ENCODE data around the gene RNF133. TPM values are rescaled to one million over a fixed set of nuclear protein-coding genes. Genes with fewer than 3 reads are reported as not detected.
A peak's percentile ranks its signal among the peaks of the same experiment; 100 is the strongest.

Gene RNF133
- total RNA-seq, 1 experiment from 2014 or later: 4.9 TPM

DNA sequence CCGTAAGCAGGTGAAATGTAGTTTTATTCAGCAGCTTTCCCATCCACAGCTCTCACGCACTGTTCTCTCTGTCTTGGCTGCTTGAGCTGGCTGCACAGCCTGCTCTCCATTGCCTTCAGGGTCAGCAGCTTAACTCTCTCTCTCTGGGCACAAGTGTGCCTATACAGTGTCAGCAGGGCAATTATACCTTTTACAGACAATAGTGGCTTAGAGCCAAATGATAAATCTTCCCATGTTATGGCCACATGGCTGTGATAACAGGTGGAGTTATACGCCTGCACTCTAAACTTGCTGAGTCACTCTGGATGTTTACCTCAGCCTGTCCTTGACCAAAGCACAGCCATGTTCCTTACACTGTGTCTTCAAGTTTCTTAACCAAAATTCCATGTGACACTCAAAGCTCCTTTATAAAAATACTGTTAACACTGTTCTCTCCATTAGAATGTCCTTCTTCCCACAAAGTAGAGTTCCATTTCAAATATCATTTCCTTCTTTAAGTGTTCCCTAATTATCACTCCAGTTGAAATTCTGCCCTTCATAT, 6.1 kb downstream of the RNF133 start:
- H3K9me3 ChIP-seq (ENCODE audit: low read depth, low read length, poor library complexity, severe bottlenecking): no peaks in the 10 kb centered on the region
- ChIA-PET CTCF (no interaction called here), POLR2A (ENCODE audit: low non-redundant PET) (no interaction called here)
- no peak for DNase-seq (ENCODE audit: low spot score)
- no TSS peak for BruUV-seq (replicated peaks)
- TF ChIP-seq, protein P1, sequence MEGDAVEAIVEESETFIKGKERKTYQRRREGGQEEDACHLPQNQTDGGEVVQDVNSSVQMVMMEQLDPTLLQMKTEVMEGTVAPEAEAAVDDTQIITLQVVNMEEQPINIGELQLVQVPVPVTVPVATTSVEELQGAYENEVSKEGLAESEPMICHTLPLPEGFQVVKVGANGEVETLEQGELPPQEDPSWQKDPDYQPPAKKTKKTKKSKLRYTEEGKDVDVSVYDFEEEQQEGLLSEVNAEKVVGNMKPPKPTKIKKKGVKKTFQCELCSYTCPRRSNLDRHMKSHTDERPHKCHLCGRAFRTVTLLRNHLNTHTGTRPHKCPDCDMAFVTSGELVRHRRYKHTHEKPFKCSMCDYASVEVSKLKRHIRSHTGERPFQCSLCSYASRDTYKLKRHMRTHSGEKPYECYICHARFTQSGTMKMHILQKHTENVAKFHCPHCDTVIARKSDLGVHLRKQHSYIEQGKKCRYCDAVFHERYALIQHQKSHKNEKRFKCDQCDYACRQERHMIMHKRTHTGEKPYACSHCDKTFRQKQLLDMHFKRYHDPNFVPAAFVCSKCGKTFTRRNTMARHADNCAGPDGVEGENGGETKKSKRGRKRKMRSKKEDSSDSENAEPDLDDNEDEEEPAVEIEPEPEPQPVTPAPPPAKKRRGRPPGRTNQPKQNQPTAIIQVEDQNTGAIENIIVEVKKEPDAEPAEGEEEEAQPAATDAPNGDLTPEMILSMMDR (conservative IDR thresholded peaks at IDR 0.05; ENCODE audit: low read depth, low read length): no peak
- no peak for TF ChIP-seq EZH2 (IDR thresholded peaks at IDR 0.05; ENCODE audit: borderline replicate concordance, low read depth, low read length, poor library complexity, severe bottlenecking)
- H3K27me3 ChIP-seq (replicated peaks; ENCODE audit: insufficient read depth, low read depth, low read length, poor library complexity): no peaks in the 10 kb centered on the region
- H3K4me1 ChIP-seq (ENCODE audit: insufficient read depth, low read length, poor library complexity, severe bottlenecking): peaks cover 5% of the 10 kb centered on the region
- intact Hi-C loops (cut with micrococcal nuclease; ENCODE audit: unreplicated experiment): no loop called here
- H3K4me3 ChIP-seq (ENCODE audit: low read depth, low read length, poor library complexity, severe bottlenecking): no peak overlapping the region
- no peaks in the 10 kb centered on the region for H3K36me3 ChIP-seq (ENCODE audit: insufficient read depth, low read length, poor library complexity, severe bottlenecking)
- H3K27ac ChIP-seq (ENCODE audit: low read depth, low read length, poor library complexity, severe bottlenecking): no peak overlapping the region

DNA sequence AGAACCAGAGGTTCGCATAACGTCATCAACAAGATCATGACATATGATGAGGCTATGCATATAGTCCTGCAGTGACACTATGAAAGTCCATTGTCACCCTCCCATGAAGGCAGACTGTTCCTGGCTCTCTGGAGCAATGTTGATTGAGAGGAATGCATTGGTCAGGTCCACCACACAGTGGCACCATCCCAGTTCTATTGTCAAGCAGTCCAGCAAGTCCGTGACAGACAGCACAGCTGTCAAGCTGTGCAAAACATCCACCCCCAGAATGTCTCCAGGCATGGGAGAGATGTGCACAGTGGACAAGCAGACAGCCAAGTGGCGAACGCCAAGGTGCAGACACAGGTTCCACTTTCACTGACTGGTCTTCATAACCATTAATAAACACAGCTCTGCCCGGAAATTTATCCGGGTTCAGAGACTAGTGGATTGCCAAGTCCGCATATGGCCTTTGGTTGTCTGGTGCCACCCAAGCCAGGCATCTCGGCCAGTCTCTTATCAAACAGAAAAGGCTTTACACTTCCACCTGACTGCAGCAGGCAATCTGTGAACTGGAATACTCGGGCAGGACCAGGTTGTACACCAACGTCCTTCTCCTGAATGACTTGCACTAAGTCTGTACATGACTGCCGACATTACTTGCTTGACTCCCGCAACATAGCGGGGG, 7.2 kb downstream of the RNF133 start:
- H3K4me1 ChIP-seq (ENCODE audit: insufficient read depth, low read length, poor library complexity, severe bottlenecking): peaks cover 5% of the 10 kb centered on the region
- DNase-seq (ENCODE audit: low spot score): no peak
- ChIA-PET CTCF (no interaction called here), POLR2A (ENCODE audit: low non-redundant PET) (no interaction called here)
- intact Hi-C loops (cut with micrococcal nuclease; ENCODE audit: unreplicated experiment): no loop called here
- BruUV-seq (replicated peaks): no TSS peak
- H3K27ac ChIP-seq (ENCODE audit: low read depth, low read length, poor library complexity, severe bottlenecking): no peak overlapping the region
- no peak overlapping the region for H3K4me3 ChIP-seq (ENCODE audit: low read depth, low read length, poor library complexity, severe bottlenecking)
- TF ChIP-seq, protein P1 (conservative IDR thresholded peaks at IDR 0.05; ENCODE audit: low read depth, low read length): no peak
- TF ChIP-seq EZH2 (IDR thresholded peaks at IDR 0.05; ENCODE audit: borderline replicate concordance, low read depth, low read length, poor library complexity, severe bottlenecking): no peak
- no peaks in the 10 kb centered on the region for H3K9me3 ChIP-seq (ENCODE audit: low read depth, low read length, poor library complexity, severe bottlenecking)
- H3K27me3 ChIP-seq (replicated peaks; ENCODE audit: insufficient read depth, low read depth, low read length, poor library complexity): no peaks in the 10 kb centered on the region
- no peaks in the 10 kb centered on the region for H3K36me3 ChIP-seq (ENCODE audit: insufficient read depth, low read length, poor library complexity, severe bottlenecking)

DNA sequence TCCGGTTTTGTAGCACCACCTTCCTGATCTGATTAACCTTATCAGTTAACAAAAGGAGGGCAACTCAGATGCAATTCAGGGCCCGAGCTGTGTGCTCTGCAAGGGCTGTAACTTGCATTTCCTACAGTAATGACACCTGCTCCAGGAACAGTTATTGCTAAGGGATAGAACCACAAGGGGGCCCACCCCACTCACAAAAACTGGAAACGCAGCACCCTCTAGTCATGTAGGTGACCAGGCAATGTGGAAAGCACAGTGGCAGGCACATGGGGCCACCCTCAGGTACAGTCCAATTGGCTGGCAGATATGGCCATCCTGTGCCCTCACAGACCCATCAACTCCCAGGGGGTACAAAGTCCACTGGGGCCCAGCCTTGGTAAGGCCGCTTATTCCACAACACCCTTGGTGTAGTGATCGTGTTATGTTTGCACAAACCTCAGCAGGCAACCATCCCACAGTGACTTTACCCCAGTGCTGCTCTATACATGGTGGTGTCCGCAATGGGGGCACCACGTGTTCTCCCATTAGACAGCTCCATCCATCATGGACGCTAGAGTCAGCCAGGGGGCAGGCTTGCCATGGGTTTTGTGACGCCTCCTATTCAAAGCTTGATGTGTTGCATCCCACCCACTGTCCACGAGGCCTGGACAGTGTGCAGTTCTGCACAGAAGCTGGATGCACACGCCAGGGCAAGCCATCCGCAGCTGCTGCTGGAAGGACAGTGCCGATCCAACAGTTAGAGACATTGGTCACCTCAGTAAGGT, 9.4 kb downstream of the RNF133 start:
- H3K27ac ChIP-seq (ENCODE audit: low read depth, low read length, poor library complexity, severe bottlenecking): no peak overlapping the region
- no peaks in the 10 kb centered on the region for H3K9me3 ChIP-seq (ENCODE audit: low read depth, low read length, poor library complexity, severe bottlenecking)
- CTCF ChIA-PET: no interaction called here
- TF ChIP-seq, protein P1 (conservative IDR thresholded peaks at IDR 0.05; ENCODE audit: low read depth, low read length): peak; percentile 32; the same call in 1 of the 2 replicates
- no peak for TF ChIP-seq EZH2 (IDR thresholded peaks at IDR 0.05; ENCODE audit: borderline replicate concordance, low read depth, low read length, poor library complexity, severe bottlenecking)
- H3K27me3 ChIP-seq (replicated peaks; ENCODE audit: insufficient read depth, low read depth, low read length, poor library complexity): no peaks in the 10 kb centered on the region
- peak; percentile 31 for DNase-seq (ENCODE audit: low spot score)
- H3K4me3 ChIP-seq (ENCODE audit: low read depth, low read length, poor library complexity, severe bottlenecking): no peak overlapping the region
- no TSS peak for BruUV-seq (replicated peaks)
- H3K36me3 ChIP-seq (ENCODE audit: insufficient read depth, low read length, poor library complexity, severe bottlenecking): no peaks in the 10 kb centered on the region
- H3K4me1 ChIP-seq (ENCODE audit: insufficient read depth, low read length, poor library complexity, severe bottlenecking): no peaks in the 10 kb centered on the region
- intact Hi-C loops (cut with micrococcal nuclease; ENCODE audit: unreplicated experiment): no loop called here
- POLR2A ChIA-PET (ENCODE audit: low non-redundant PET): interaction anchor here (0.5 kb wide), 1 partner anchor 197 kb away, joined by 3 read pairs; the partner anchor contains the start of gene CADPS2

Data from A673 (cell line).